ENCODE results near the gene NPPB. TPM values are rescaled to one million over a fixed set of nuclear protein-coding genes. Genes with fewer than 3 reads are reported as not detected.

The NPPB gene
- total RNA-seq, 2 experiments from 2014 or later, result not detected

GRCh38 chr1:11855430-11855829 lies 3.3 kb downstream of the NPPB start:
- POLR2A ChIA-PET, result interaction anchor here (0.5 kb wide), 1 partner anchor 48 kb away, joined by 3 read pairs; no protein-coding TSS in a partner anchor

DNA sequence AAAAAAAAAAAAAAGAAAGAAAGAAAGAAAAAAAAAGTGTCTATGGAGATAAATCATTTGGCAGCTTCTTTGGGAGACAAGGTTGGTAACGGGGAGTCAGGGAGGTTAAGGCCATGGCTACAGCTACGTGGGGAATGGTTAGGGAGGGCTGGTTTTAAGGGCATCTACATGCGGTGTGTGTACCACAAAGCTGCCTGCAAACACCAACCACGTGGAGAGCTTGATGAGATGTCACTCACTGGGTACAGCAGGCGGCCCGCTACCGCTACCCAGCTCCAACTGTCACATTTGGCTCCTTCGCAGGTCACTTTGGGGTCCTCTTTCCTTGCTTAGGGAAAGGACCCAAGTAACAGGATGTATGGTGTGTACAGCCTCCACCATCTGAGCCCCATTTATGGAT lies 4.2 kb downstream of the NPPB start:
- H3K4me3 ChIP-seq (ENCODE audit: low read depth, low read length, poor library complexity, severe bottlenecking), result no peak overlapping the region
- CTCF ChIA-PET (ENCODE audit: unreplicated experiment), result no interaction called here

More at GRCh38 chr1:11855430-11855829, 3.3 kb downstream of the NPPB start:
- no peak overlapping the region for H2AFZ ChIP-seq (ENCODE audit: low read length)
- H4K20me1 ChIP-seq (ENCODE audit: insufficient read depth, low read length), result no peaks in the 10 kb centered on the region
- TF ChIP-seq CTCF (conservative IDR thresholded peaks at IDR 0.05; ENCODE audit: low read length), result no peak
- TF ChIP-seq EZH2phosphoT487 (IDR thresholded peaks at IDR 0.05; ENCODE audit: borderline replicate concordance, low read depth, low read length), result no peak
- no peak overlapping the region for H3K27ac ChIP-seq (ENCODE audit: low read depth, low read length, poor library complexity, severe bottlenecking)
- BruUV-seq (replicated peaks), result no TSS peak
- no peak for DNase-seq (ENCODE audit: low spot score)
- no peaks in the 10 kb centered on the region for H3K9me3 ChIP-seq (ENCODE audit: low read length)
- peaks cover 6% of the 10 kb centered on the region for H3K4me1 ChIP-seq (ENCODE audit: insufficient read depth, low read length, poor library complexity, severe bottlenecking)
- no peak overlapping the region for H3K4me3 ChIP-seq (ENCODE audit: low read depth, low read length, poor library complexity, severe bottlenecking)
- H3K36me3 ChIP-seq (ENCODE audit: insufficient read depth, low read length), result no peaks in the 10 kb centered on the region
- intact Hi-C loops (cut with micrococcal nuclease; ENCODE audit: unreplicated experiment), result no loop called here
- no peak overlapping the region for H3K4me2 ChIP-seq (ENCODE audit: low read length)
- CTCF ChIA-PET (ENCODE audit: unreplicated experiment), result no interaction called here
- H3K9me2 ChIP-seq (ENCODE audit: insufficient read depth, low read length), result no peaks in the 10 kb centered on the region
- no peaks in the 10 kb centered on the region for H3K79me2 ChIP-seq (ENCODE audit: insufficient read depth, low read depth, low read length)

More for the DNA sequence above, 4.2 kb downstream of the NPPB start:
- Histone ChIP-seq H3K9me2 (ENCODE audit: insufficient read depth, low read length) (no peaks in the 10 kb centered on the region), H3K4me2 (ENCODE audit: low read length) (no peak overlapping the region), H3K4me1 (ENCODE audit: insufficient read depth, low read length, poor library complexity, severe bottlenecking) (peaks cover 6% of the 10 kb centered on the region), H3K79me2 (ENCODE audit: insufficient read depth, low read depth, low read length) (no peaks in the 10 kb centered on the region), H3K9me3 (ENCODE audit: low read length) (no peaks in the 10 kb centered on the region), H4K20me1 (ENCODE audit: insufficient read depth, low read length) (no peaks in the 10 kb centered on the region), H2AFZ (ENCODE audit: low read length) (no peak overlapping the region), H3K27ac (ENCODE audit: low read depth, low read length, poor library complexity, severe bottlenecking) (no peak overlapping the region), H3K36me3 (ENCODE audit: insufficient read depth, low read length) (no peaks in the 10 kb centered on the region)
- TF ChIP-seq CTCF (conservative IDR thresholded peaks at IDR 0.05; ENCODE audit: low read length), result no peak
- TF ChIP-seq EZH2phosphoT487 (IDR thresholded peaks at IDR 0.05; ENCODE audit: borderline replicate concordance, low read depth, low read length), result no peak
- intact Hi-C loops (cut with micrococcal nuclease; ENCODE audit: unreplicated experiment), result no loop called here
- no TSS peak for BruUV-seq (replicated peaks)
- POLR2A ChIA-PET, result interaction anchor here (0.7 kb wide), 2 partner anchors 84 to 108 kb away, joined by 3 to 8 read pairs; no protein-coding TSS in a partner anchor
- DNase-seq (ENCODE audit: low spot score), result no peak

All from OCI-LY7 (cell line).